Ureter (tissue), 1 donor: Measurements from ENCODE around the gene DNAH7. TPM values are rescaled to one million over a fixed set of nuclear protein-coding genes. Genes with fewer than 3 reads are reported as not detected.

Experiments
- DNase-seq: peaks from one replicate; pipeline ENCODE4 v3.0.0-alpha.2; 2020; ENCODE audit warnings: low spot score
- total RNA-seq: library from RNA; stranded (reverse); gene quantifications from one replicate; pipeline ENCODE4 v1.2.4, GENCODE V29; 2023
- donor health status: DM: yes; HTN: yes; CAD: no.

DNAH7 gene
- total RNA-seq, 1 donor from 2014 or later, result 5.5 TPM

DNA sequence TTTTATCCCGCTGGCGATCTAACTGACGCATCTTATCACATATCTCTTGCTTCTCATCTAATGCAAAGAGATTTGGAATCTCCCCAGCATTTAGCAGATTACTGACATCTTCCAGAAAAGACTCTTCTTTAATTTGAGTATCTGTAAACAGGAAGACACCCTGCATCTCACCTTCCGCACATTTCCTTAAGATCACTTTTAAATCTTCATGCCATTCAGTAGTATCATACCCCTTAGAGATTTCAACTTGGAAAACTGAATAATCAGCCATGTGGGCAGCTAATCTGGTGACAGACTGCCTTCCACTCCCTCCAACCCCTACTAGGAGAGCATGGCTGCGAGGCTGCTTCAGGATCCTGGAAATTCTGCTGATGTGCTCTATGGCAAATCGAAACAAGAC, 204.3 kb downstream of the DNAH7 start:
- DNase-seq, result no peak

DNA sequence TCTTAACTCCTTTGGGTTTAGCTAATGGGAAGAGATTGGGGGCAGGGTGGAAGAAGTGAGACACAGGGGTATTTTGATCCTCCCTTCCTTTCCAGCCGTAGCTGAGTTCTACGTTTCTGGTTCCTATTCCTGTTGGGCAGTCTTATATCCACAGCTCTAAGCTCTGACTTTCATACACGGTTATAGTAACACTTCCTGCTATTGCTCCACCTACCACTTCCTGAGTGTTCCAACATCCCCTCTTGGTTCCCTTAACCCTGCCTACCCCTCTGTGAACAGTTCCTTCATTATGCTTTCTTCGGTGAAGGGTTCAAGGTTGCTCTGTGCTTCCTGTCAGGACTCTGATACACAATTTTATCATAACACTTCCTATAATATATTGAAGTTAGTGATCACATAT, 205.1 kb downstream of the DNAH7 start:
- no peak for DNase-seq

DNA sequence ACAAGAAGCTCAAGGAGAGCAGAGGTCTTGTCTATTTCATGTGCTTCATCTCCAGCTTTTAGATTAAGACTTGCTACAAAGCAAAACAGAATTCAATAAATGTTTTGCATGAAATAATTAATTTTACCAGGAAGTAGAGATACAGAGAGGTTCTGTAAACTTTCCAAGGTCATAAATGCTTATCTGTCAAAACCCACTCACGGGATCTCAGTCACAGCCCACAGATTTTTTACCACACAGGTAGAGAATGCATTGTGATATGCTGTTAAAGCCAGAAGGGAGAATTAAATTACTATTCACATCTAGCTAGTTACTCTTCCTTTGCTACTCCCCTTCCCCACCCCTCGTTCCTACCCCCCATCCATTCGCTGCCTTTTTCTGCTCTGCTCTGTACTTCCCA, 205.5 kb downstream of the DNAH7 start:
- no peak for DNase-seq

DNA sequence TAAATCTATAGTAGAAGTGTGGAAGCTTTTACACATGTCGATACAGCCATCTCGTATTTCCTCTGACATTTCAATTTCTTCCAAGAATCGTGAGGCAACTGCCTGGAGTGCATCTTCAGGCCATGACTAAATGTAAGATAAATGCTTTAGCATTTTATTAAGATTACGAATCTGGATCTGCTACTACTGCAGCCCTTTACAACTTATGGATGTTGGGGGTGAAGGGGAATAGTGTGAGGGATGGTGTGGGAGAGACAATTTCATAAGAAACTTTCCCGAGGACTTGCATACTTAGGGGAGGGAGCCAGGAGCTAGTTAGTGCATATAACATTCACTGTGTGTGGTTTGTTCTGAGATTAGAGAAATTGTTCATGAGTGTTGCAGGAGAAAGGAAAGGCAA, 206.8 kb downstream of the DNAH7 start:
- DNase-seq, result no peak

DNA sequence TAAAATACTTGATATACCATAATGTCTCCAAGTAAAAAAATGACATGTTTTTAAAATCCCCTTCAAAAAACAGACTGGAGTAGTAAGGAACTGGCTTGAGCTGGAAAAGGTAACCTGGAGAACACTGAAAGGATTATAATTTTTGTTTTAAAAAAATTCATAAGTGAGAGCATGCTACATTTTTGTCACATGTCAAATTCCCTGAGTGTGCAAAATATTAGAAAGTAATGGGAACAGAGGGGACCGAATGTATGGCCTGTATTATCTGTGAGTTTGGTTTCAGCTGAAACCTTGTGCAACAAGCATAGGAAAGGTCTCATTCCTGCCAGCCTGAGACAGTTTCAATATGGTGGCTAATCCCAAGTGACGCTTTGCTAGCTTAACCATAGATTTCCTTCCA, 209.1 kb downstream of the DNAH7 start:
- no peak for DNase-seq

DNA sequence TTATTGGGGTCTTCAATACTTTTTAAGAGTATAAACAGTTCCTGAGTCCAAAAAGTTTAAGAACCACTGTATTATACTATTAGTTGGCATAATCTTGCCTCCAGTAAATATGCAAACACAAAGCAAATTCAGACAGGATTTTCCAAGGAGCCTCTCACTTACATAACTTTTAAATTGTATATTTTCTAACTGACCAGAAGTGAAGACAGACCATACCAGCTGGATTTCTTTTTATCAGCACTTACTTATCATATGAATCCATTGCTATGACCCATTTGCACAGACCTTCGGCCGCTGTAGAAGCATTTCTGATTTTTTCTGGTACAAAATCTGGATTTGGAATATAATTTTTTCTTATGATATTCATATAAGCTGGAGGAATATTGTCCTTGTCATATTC, 211.5 kb downstream of the DNAH7 start:
- DNase-seq, result no peak

DNA sequence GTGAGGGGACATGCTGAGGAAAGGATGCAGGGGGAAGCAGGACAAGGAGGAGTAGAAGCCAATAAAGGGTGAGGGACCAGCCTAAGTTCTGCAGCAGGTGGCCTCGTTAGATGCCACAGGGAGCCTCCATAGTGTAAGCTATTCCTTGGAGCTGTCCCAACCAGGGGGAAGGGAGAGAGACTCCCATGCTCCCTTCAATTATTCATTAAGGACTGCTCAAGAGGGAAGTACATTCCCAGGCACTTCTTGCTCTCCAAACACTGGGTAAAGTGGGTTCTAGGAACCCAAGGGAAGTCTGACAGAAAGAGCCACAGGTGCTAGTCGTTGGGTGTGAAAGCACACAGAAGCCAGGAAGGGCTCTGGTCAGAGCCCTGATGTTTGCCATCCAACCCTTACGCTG, 217.9 kb downstream of the DNAH7 start:
- DNase-seq, result no peak

DNA sequence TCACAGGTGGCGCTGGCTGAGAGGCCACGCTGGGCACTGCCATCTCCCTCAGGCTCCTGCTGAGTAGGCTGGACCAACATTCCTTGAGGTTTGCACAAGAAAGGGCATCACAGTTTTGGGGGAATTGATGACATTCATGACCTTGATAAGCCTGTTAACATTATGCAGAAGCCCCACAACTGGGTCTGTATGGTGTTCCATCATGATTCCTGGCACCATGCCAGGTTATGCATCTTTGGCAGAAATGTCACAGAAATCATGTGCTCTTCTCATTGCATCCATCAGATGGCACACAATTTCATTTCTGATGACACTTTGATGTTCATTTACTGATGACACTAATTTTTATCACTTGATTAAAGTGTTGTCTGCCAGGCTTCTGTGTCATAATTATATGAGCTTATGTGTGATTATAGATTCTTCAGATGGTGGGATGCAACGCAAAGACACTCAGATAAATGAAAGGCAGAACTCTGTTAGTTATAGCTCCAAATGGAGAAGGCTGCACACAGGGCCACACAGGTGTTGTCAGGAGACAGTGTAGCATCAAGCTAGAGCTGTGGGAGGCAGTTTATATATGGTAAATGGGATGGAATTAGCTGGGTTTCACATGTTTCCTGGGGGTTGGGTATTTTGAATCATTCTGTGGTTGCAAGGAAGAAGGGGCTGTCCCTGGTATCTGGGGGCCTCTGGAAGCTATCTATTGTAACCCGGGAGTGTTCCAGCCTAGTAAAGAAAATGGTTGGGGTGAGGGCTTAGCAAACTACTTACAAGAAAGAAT, 220.3 kb downstream of the DNAH7 start:
- DNase-seq, result no peak

DNA sequence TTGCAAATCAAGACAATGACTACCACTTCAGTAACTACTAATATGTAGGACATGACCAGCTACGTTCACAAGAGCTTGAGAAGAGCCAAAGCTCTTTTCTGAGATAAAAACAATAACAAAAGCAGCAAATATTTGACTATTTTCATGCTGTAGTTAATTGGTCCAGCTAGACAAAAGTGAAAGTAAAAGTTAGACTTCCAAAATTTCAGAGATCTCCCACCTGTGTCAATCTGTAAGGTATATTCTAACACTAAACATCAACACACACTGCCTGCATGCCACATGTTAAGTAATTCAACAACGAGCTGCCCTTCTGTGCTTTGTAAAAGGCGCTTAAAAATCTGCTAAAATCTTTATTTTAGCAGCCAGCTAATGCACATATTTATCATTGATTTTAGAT, 225.7 kb downstream of the DNAH7 start:
- no peak for DNase-seq

DNA sequence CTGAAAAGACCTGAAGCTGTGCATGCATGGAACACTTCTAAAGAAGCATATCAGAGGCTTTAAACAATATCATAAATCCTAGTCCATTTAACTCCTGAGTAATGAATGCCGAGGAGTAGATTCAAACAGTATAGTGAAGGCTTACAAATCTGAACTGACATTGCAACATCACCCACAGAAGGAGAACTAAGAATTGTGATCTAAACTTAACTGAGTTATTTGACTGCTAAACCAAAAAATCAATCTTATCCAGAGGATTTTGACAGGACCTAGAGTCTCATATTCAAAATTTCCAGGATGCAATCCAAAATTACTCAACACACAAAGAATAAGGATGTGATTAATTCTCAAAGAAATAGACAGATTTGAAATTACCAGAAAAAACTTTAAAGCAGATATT, 230.6 kb downstream of the DNAH7 start:
- no peak for DNase-seq

DNA sequence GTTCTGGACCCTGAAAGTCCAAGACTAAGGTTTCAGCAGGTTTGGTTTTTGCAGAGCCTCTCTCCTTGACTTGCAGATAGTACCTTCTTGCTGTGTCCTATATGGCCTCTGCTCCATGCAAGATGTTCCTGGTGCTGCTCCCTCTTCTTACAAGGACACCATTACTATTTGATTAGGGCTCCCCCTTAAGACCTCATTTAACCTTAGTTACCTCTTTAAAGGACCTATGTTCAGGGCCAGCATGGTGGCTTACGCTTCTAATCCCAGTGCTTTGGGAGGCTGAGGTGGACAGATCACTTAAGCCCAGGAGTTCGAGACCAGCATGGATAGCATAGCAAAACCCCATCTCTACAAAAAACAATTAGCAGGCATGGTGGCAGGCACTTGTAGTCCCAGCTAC, 232.6 kb downstream of the DNAH7 start:
- DNase-seq, result no peak

DNA sequence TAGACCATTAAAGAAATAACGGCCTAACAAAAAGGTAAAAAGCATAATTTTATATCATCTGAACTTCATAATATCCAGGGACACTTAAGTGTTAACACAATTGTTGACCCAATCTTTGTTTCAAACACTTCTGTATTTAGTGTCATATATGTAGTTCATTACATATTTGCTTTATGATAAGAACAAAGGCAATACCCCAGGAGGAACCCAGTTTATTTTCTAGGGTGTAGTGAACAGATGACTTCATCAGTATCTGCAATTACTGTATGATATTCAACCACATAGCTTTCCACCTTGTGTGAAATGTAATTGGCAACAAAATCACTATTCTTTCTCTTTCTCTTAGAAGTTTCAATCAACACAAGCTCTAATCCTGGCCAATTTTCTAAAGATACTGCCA, 233.8 kb downstream of the DNAH7 start:
- no peak for DNase-seq

DNA sequence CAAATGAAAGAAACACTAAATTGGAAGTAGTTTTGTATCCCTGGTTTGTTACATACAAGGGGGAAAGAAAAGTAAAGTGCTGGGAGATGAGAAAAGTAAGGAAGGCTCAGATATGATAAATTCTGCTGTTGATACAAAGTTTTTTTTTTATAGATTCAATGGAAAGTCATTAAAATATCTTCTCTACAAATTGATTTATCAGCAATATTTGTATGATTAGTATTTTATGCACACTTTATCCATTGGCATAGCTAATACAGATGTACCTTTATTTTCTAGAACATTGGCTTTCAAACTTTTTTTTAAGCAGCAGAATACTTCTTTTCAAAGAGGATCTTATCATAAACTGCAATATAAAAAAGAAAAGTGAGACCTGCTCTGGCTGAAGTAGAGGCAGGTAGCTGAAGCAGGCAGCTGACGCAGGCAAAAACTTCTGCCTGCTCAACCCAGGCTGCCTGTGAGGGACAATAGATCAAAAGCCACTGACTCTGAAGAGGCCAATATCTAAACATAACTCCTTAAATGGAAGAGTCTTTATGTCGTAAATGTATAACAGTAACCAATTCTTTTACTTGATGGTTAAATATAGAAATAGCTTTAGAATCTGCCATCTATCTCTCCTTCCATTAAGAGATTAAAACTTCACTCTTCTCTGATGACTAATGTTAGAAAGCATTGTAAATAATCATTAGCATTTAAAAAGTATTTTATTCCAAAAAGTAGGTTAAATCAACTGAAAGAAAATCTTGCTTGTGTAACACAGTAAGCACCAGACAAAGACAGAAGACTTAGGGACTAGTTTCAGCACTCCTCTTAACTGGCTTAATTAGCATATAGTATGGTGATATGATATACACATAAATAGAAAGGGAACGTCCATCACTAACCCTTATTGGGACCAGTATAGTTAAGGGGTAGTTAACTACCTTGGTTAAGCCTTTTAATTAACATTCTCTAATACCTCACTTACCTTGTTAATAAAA, 237.4 kb downstream of the DNAH7 start:
- no peak for DNase-seq

DNA sequence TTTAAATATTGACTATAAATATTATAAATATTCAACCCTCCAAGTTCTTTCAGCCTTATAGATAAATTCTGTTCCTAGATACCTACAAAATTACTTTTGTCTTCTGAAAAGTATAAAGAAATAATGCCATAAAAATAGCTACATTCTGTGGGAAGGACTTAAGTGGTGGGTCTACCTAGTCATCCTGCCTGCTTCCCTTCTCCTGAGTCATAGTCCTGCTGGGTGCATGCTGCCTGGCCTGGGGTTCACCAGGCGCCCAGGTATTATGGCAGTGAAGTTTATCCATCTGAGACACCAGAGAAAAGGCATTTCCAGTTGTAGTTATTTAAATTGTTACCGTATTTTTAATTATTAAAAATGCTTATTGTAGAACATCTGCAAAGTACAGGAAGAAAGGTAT, 244.2 kb downstream of the DNAH7 start:
- DNase-seq, result no peak

DNA sequence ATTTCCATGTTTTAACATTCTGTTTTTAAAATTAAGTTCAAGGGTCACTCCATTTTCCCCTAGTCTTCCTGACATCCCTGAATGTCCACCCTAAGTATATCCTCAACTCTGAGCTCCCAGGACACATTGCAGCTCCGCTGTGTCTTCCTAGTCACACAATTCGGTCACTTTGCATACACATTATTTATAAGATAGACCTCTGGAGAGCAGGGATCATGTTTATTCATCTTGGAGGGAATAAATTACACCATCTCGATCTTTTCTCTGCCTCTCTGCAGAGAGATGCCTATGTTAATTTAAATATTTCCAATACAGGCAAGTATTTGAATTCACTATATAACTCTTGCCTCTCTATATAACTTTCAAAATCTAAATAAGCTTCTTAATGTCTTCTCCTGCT, 245.4 kb downstream of the DNAH7 start:
- DNase-seq, result no peak

DNA sequence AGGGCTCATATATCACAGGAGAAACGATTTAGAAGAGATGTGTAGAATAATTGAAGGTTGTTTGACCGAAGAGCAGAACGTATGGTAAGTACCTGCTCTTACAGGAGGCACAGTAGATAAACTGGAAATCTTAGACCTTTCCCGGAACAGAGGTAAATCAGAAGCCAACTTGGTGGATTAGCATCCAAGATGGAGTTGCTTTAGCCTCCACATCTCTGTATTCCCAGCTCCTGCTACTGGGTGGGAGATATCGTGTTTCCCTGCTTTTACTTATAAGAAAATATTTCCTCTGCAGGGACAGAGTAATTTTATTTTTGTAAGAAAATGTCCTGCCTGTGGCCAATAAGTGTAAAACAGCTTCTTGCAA, 247.1 kb downstream of the DNAH7 start:
- DNase-seq, result no peak

DNA sequence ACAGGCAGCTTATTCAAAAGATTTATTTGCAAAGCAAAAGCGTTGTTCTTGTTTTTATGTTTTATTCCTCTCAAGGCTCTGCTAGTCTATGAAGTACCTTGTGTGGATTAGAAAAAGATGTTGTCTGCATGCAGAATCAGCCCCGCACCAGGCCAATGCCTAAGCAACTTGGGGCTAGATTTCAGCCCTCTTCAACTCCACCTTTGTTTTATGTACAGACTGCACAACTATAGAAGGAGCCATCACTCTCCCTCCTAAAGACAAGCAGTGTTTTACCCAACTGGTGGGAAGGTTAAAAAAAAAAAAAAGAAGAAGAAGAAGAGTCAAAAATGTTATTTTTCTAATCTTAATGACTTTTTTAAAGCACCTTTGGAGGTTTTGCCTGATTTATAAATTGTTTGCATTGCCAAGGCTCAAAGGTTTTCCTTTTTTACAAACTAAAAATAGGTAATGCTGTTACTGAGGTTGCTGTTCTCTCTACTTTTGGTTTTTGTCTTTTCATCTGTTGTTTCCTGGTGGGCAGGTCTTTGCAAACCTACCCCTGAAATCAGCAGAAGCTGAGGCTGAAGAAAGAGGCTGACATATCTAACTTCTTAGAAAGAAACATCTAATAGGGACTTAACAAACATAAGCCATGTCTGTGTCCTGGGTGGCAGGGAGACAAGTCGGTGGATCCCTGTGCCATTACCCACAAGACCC, 247.6 kb downstream of the DNAH7 start:
- no peak for DNase-seq

DNA sequence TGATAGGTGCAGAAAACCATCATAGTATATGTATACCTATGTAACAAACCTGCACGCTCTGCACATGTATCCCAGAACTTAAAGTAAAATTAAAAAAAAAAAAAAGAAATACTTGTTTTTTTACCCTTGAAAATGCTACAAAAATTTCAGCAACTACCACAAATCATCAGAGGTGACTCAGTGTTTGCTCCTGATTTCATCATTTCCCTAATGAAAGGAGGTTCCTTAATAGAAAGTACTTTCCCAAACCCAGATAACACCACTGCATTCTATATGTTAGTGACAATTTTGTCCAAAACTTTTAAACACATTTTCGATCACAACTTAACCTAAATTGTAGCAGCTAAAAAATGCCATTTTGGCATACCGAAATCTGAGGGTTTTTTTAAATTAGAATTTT, 248.3 kb downstream of the DNAH7 start:
- DNase-seq, result no peak

DNA sequence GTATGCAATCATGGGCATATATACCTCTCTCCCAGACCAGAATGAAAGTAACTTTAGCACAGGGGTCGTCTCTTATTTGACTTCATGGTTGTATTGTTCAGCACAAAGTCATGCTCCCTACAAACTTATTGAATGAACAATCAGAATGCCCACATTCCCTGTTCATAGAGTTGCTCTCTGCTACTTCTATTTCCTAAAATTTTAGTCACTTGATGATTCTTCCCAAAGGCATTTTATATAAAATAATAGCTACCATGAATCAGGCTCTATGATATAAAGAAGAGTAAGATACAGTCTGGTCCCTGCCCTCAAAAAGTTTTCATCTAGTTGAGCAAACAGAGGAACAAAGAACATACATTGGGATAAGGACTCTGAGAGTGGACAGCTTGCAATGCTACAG, 249.4 kb downstream of the DNAH7 start:
- no peak for DNase-seq

DNA sequence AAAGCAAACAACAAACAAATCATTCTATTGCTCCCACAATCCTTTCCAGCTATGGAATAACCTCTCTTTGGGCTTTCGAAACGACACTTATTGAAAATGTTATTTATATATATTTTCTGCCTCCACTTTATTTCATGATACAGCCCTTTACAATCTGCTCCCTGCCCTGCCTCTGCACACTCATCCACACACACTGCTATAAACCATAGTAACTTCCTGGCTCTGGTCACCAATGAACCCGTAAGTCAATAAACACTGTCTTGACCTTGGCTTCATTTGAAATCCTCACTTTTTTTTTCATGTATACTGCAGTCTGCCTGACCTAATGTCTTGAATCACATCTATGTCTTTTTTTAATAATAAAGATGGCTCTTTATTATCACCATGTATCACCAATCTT, 250.1 kb downstream of the DNAH7 start:
- no peak for DNase-seq

DNA sequence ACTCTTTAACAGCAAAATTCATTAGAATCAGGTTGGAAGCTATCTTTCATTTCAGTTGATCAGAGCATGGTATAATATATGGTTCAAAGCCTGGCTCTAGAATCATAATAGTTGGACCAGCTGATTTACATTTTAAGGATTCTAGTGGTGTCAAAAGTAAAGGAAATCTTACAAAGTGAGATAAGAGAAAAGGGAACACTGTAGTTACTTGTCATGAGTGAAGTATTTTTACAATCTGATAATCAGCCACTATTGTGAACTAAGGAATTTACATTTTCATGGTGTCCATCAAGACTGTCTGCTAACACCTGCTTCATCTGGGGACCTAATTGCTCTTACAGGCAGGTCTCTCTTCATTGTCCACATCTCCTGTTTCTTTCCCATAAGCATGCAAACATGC, 250.5 kb downstream of the DNAH7 start:
- no peak for DNase-seq

DNA sequence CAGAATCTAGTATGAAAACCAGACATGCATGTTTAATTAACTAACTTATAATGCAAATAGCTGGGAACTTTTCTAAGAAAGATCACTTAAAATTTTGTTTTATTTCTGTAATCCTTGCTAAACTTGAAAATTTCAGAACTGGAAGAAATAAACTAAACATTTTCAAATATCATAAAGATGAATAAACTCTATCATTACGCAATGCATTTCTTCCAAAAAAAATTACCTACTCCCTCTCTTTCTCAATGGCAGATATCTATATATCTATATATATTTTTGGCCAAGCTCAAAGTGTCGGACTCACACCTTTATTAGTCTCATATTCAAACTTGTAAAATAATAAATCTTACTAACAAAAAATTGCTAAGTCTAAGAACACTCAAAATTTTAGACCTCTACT, 253.6 kb downstream of the DNAH7 start:
- DNase-seq, result no peak

DNA sequence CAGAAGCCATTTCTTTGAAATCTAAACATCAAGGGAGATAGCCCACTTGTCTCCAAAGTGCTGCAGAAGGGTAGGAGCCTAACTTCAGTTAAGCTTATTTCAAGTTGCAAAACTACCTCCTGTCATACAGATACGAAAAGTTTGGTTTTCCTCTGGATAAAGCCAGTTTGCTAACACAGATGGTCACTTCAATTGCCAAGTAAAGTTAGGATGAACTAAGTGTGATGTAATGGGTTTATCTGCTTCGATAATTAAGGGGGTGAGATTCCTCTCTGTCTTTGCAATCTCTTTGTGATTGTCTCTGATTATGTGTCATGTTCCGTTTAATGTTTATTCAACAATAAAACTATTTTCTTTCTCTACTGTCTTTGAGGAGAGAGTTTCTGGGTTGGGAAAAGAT, 255.2 kb downstream of the DNAH7 start:
- DNase-seq, result no peak
